Measurements from ENCODE around the gene VWF. TPM values are rescaled to one million over a fixed set of nuclear protein-coding genes. Genes with fewer than 3 reads are reported as not detected.

VWF gene
- total and polyA plus RNA-seq, 2 of the 4 experiments (the other 2 are of a cell fraction) = under 0.01 to 0.09 TPM

DNA sequence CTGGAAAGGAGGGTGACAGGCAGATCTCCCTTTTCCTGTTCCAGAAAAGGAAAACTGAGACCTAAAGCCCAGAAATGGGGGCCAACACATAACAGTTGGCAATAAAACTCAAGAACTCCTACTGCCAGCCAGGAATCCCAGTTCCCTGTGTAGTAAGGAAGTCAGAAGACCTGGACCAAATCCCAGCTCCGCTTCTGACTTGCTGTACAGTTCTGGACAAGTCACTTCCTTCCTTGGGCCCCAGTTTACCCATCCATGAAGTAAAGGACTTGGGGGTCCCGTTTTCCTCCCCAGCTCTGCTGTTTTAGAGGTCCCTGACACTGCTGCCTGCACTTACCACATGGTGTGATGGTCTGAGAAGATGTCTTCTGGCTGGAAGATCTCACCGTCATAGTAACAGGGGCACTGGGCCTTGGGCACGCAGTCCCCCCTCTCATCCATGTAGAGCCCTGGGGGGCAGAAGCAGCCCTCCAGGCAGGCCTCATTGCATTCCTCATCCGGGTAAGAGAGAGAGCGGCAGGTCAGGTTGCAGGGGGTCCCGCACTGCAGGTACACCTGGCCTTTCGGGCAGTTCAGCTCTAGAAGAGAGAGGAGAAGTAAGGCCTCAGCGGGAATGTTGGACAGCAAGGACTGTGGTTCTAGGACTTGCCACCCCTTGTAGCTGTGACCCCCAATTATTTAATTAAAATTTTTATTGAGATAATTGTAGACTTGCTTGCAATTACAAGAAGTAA lies 72.1 kb downstream of the VWF start:
- WGBS, 2 experiments (ENCODE audit: extremely low coverage in 2 of 2, insufficient read length in 1 of 2) = no CpG with 5 or more reads among the region's 9 CpGs
- in situ Hi-C loops (cut with MboI; ENCODE audit: low sequenced_read_pairs) = no loop called here

More for the DNA sequence above, 72.1 kb downstream of the VWF start:
- no TSS peak for BruUV-seq (replicated peaks)
- Histone ChIP-seq H3K27me3 (ENCODE audit: control insufficient read depth, insufficient read depth, low read length) (no peaks in the 10 kb centered on the region), H4K5ac (ENCODE audit: low read depth, low read length) (no peak overlapping the region), H2AK9ac (replicated peaks; ENCODE audit: low read depth, low read length, poor library complexity) (no peak overlapping the region), H2BK15ac (ENCODE audit: low read depth, low read length) (peak overlapping the region; percentile 25; the same call in 1 of the 3 replicates), H3K14ac (replicated peaks; ENCODE audit: low read depth, low read length) (0 out of 2 replicates have a peak overlapping the region, but pooled peaks have one; percentile 9), H2BK20ac (ENCODE audit: low read depth, low read length) (peak overlapping the region; percentile 37; the same call in 1 of the 2 replicates), H3K79me1 (ENCODE audit: low read depth in 1 of 2, low read length in 2 of 2) (no peaks in the 10 kb centered on the region), H3K23ac (ENCODE audit: low read depth, low read length) (no peak overlapping the region), H3K27ac (ENCODE audit: insufficient read depth, low read length) (no peak overlapping the region), H4K8ac (ENCODE audit: low read depth in 2 of 2, low read length in 2 of 2) (peak overlapping the region in 1 of 2 experiments; percentile 51; a peak in 1 of 4 replicates), H3K4ac (ENCODE audit: low read depth, low read length) (peak overlapping the region; percentile 33; the same call in 1 of the 2 replicates), H3K4me3 (ENCODE audit: insufficient read depth, low read depth, low read length) (no peak overlapping the region), H3K4me1 (ENCODE audit: control insufficient read depth, insufficient read depth, low read length) (peaks cover 17% of the 10 kb centered on the region), H2AFZ (replicated peaks; ENCODE audit: low read length, poor library complexity) (peak overlapping the region; percentile 25), H3K9ac (ENCODE audit: low read depth, low read length) (no peak overlapping the region), H3K56ac (ENCODE audit: extremely low read depth, insufficient read depth, low read length) (no peak overlapping the region), H3K36me3 (ENCODE audit: control insufficient read depth, insufficient read depth, low read length) (no peaks in the 10 kb centered on the region), H3K9me3 (ENCODE audit: control insufficient read depth, insufficient read depth, low read length) (no peaks in the 10 kb centered on the region), H3K4me2 (ENCODE audit: low read depth, low read length) (no peak overlapping the region), H3K18ac (ENCODE audit: low read depth, low read length) (no peak overlapping the region), H2AK5ac (ENCODE audit: low read depth, low read length) (peak overlapping the region; percentile 56; the same call in 1 of the 2 replicates), H2BK120ac (ENCODE audit: low read depth, low read length) (peak overlapping the region; percentile 0; the same call in 1 of the 2 replicates), H3K9me1 (ENCODE audit: insufficient read depth, low read length) (peaks cover 12% of the 10 kb centered on the region), H4K20me1 (ENCODE audit: insufficient read depth, low read length) (no peaks in the 10 kb centered on the region; the same call in 1 of the 2 replicates), H4K91ac (ENCODE audit: insufficient read depth, low read depth, low read length) (peak overlapping the region; percentile 2; the same call in 1 of the 2 replicates), H2BK5ac (ENCODE audit: low read depth, low read length, poor library complexity, severe bottlenecking) (no peak overlapping the region)
- TF ChIP-seq SMC3 (IDR thresholded peaks at IDR 0.05; ENCODE audit: low read depth, low read length) (no peak), CHD1 (IDR thresholded peaks at IDR 0.05; ENCODE audit: low read depth, low read length) (no peak), CEBPB (IDR thresholded peaks at IDR 0.05; ENCODE audit: low read depth, low read length) (no peak)
- ATAC-seq (ENCODE audit: low read depth) (no peak), DNase-seq (no peak)
- ChIA-PET POLR2A (ENCODE audit: unreplicated experiment) (no interaction called here), CTCF (interaction anchor here (1.4 kb wide), 1 partner anchor 64 kb away, joined by 3 read pairs; no protein-coding TSS in a partner anchor)
- intact Hi-C loops (cut with micrococcal nuclease) (no loop called here), dilution Hi-C loops (cut with HindIII; ENCODE audit: low sequenced_read_pairs, unreplicated experiment) (no loop called here)

Measured in IMR-90 (cell line).